IMR-90 (cell line): ENCODE data around the gene GLT1D1. TPM values are rescaled to one million over a fixed set of nuclear protein-coding genes. Genes with fewer than 3 reads are reported as not detected.

Experiments
- ATAC-seq: fragments of 200-7000 bp; cut with Tn5 transposase; 2 replicates; pipeline ENCODE4 v1.9.1; 2020; ENCODE audit warnings: low read depth, mild to moderate bottlenecking, moderate library complexity
- BruUV-seq: library from RNA; stranded (reverse); fragments of 400-500 nt; replicated peaks from 2 replicates; lab custom pipeline; 2021; lab: Mats Ljungman, UMichigan
- CTCF ChIA-PET: fragments of 300-600 bp; formaldehyde crosslinking; extraction: SDS; loops from one replicate; lab custom pipeline; 2021; ENCODE audit warnings: antibody characterized with exemption; lab: Yijun Ruan, JAX
- POLR2A ChIA-PET: fragments of 300-600 bp; sonication (Branson Sonifier 250); formaldehyde crosslinking; loops from one replicate; lab custom pipeline; 2022; ENCODE audit warnings: antibody characterized with exemption; ENCODE audit not compliant: unreplicated experiment; lab: Charles Lee
- DNase-seq: peaks from one replicate; pipeline ENCODE4 v3.0.0; 2013
- H2AFZ ChIP-seq: replicated peaks from 2 replicates; pipeline ENCODE3; 2013; ENCODE audit warnings: low read length, mild to moderate bottlenecking; ENCODE audit not compliant: poor library complexity
- H2AK5ac ChIP-seq: 2 replicates; pipeline ENCODE4 v1.6.1; 2013; ENCODE audit warnings: low read depth, low read length, inconsistent platforms
- H2AK9ac ChIP-seq: replicated peaks from 2 replicates; pipeline ENCODE3; 2013; ENCODE audit warnings: mild to moderate bottlenecking, low read depth, low read length, moderate library complexity; ENCODE audit not compliant: poor library complexity
- H2BK120ac ChIP-seq: 2 replicates; pipeline ENCODE4 v1.6.1; 2013; ENCODE audit warnings: low read depth, low read length, inconsistent platforms
- H2BK15ac ChIP-seq: 3 replicates; pipeline ENCODE4 v1.6.1; 2013; ENCODE audit warnings: low read depth, low read length, inconsistent platforms
- H2BK20ac ChIP-seq: 2 replicates; pipeline ENCODE4 v1.6.1; 2013; ENCODE audit warnings: low read depth, mild to moderate bottlenecking, inconsistent platforms, low read length, moderate library complexity
- H2BK5ac ChIP-seq: 2 replicates; pipeline ENCODE4 v1.6.1; 2013; ENCODE audit warnings: mild to moderate bottlenecking, low read depth, low read length, inconsistent platforms; ENCODE audit not compliant: poor library complexity, severe bottlenecking
- H3K14ac ChIP-seq: replicated peaks from 2 replicates; pipeline ENCODE4 v1.6.1; 2013; ENCODE audit warnings: low read depth, low read length, inconsistent platforms
- H3K18ac ChIP-seq: 2 replicates; pipeline ENCODE4 v1.6.1; 2013; ENCODE audit warnings: low read depth, low read length, control low read depth
- H3K23ac ChIP-seq: 2 replicates; pipeline ENCODE4 v1.6.1; 2013; ENCODE audit warnings: low read depth, low read length, inconsistent platforms
- H3K27ac ChIP-seq: 2 replicates; pipeline ENCODE4 v1.5.1; 2013; ENCODE audit warnings: mild to moderate bottlenecking, control low read depth, low read length; ENCODE audit not compliant: insufficient read depth
- H3K27me3 ChIP-seq: 2 replicates; pipeline ENCODE4 v1.6.1; 2013; ENCODE audit warnings: low read length; ENCODE audit not compliant: control insufficient read depth, insufficient read depth
- H3K36me3 ChIP-seq: 2 replicates; pipeline ENCODE4 v1.6.1; 2013; ENCODE audit warnings: low read length, mixed read lengths; ENCODE audit not compliant: control insufficient read depth, insufficient read depth
- H3K4ac ChIP-seq: 2 replicates; pipeline ENCODE4 v1.6.1; 2013; ENCODE audit warnings: low read depth, low read length, inconsistent platforms
- H3K4me1 ChIP-seq: 2 replicates; pipeline ENCODE4 v1.6.1; 2013; ENCODE audit warnings: low read length, mixed read lengths; ENCODE audit not compliant: control insufficient read depth, insufficient read depth
- H3K4me2 ChIP-seq: 2 replicates; pipeline ENCODE4 v1.6.1; 2013; ENCODE audit warnings: low read depth, mild to moderate bottlenecking, control low read depth, low read length, moderate library complexity
- H3K4me3 ChIP-seq: 2 replicates; pipeline ENCODE4 v1.5.1; 2013; ENCODE audit warnings: low read depth, mild to moderate bottlenecking, control low read depth, low read length, moderate library complexity; ENCODE audit not compliant: insufficient read depth
- H3K56ac ChIP-seq: 2 replicates; pipeline ENCODE4 v1.6.1; 2013; ENCODE audit warnings: low read length, inconsistent platforms; ENCODE audit not compliant: insufficient read depth; ENCODE audit errors: extremely low read depth
- H3K79me1 ChIP-seq, 2 experiments: 2 replicates each; pipeline ENCODE4 v1.6.1; 2013; ENCODE audit warnings: low read length in 2 of 2, inconsistent platforms in 1 of 2, low read depth in 1 of 2
- H3K9ac ChIP-seq: 2 replicates; pipeline ENCODE4 v1.6.1; 2013; ENCODE audit warnings: low read depth, low read length, control low read depth
- H3K9me1 ChIP-seq: 2 replicates; pipeline ENCODE4 v1.6.1; 2013; ENCODE audit warnings: low read length, inconsistent platforms; ENCODE audit not compliant: insufficient read depth
- H3K9me3 ChIP-seq: 2 replicates; pipeline ENCODE4 v1.6.1; 2013; ENCODE audit warnings: low read length; ENCODE audit not compliant: control insufficient read depth, insufficient read depth
- H4K20me1 ChIP-seq: 2 replicates; pipeline ENCODE4 v1.6.1; 2013; ENCODE audit warnings: low read length, inconsistent platforms; ENCODE audit not compliant: insufficient read depth
- H4K5ac ChIP-seq: 2 replicates; pipeline ENCODE4 v1.6.1; 2013; ENCODE audit warnings: mild to moderate bottlenecking, low read depth, low read length, control low read depth
- H4K8ac ChIP-seq, 2 experiments: 2 replicates each; pipeline ENCODE4 v1.6.1; 2013; ENCODE audit warnings: low read depth in 2 of 2, low read length in 2 of 2, control low read depth in 1 of 2, inconsistent platforms in 1 of 2
- H4K91ac ChIP-seq: 2 replicates; pipeline ENCODE4 v1.6.1; 2013; ENCODE audit warnings: low read depth, low read length, inconsistent platforms; ENCODE audit not compliant: insufficient read depth
- BHLHE40 ChIP-seq: fragments of 150-350 bp; IDR thresholded peaks from 2 replicates; pipeline ENCODE4 v1.6.1; 2016; ENCODE audit warnings: mild to moderate bottlenecking, low read depth, low read length
- CEBPB ChIP-seq: IDR thresholded peaks from 2 replicates; pipeline ENCODE4 v1.6.1; 2012; ENCODE audit warnings: low read depth, low read length, improper control_type of control experiment
- CHD1 ChIP-seq: IDR thresholded peaks from 2 replicates; pipeline ENCODE4 v1.6.1; 2012; ENCODE audit warnings: low read depth, low read length, improper control_type of control experiment
- CTCF ChIP-seq: conservative IDR thresholded peaks from 2 replicates; pipeline ENCODE4 v1.5.1; 2012; ENCODE audit warnings: mild to moderate bottlenecking, low read depth, low read length, improper control_type of control experiment
- ELK1 ChIP-seq: fragments of 150-350 bp; IDR thresholded peaks from 2 replicates; pipeline ENCODE4 v1.6.1; 2016; ENCODE audit warnings: low read depth, mild to moderate bottlenecking, low read length, moderate library complexity, borderline replicate concordance
- FOS ChIP-seq: fragments of 150-350 bp; IDR thresholded peaks from 2 replicates; pipeline ENCODE4 v1.6.1; 2016; ENCODE audit warnings: low read depth, low read length
- MAFK ChIP-seq: IDR thresholded peaks from 2 replicates; pipeline ENCODE4 v1.6.1; 2012; ENCODE audit warnings: low read depth, low read length, improper control_type of control experiment
- MAZ ChIP-seq: IDR thresholded peaks from 2 replicates; pipeline ENCODE4 v1.6.1; 2012; ENCODE audit warnings: low read depth, mild to moderate bottlenecking, low read length, improper control_type of control experiment, moderate library complexity, borderline replicate concordance
- MXI1 ChIP-seq: IDR thresholded peaks from 2 replicates; pipeline ENCODE4 v1.6.1; 2012; ENCODE audit warnings: low read depth, mild to moderate bottlenecking, low read length, moderate library complexity, borderline replicate concordance
- POLR2A ChIP-seq: IDR thresholded peaks from 2 replicates; pipeline ENCODE4 v1.6.1; 2012; ENCODE audit warnings: mild to moderate bottlenecking, low read depth, low read length
- RAD21 ChIP-seq: IDR thresholded peaks from 2 replicates; pipeline ENCODE4 v1.6.1; 2012; ENCODE audit warnings: low read length, improper control_type of control experiment
- RCOR1 ChIP-seq: IDR thresholded peaks from 2 replicates; pipeline ENCODE4 v1.6.1; 2012; ENCODE audit warnings: mild to moderate bottlenecking, low read length, improper control_type of control experiment; ENCODE audit not compliant: insufficient replicate concordance
- RFX5 ChIP-seq: IDR thresholded peaks from 2 replicates; pipeline ENCODE4 v1.8.0; 2012; ENCODE audit warnings: low read depth, mild to moderate bottlenecking, low read length, moderate library complexity
- SMC3 ChIP-seq: fragments of 150-350 bp; IDR thresholded peaks from 2 replicates; pipeline ENCODE4 v1.6.1; 2016; ENCODE audit warnings: low read depth, mild to moderate bottlenecking, antibody characterized with exemption, low read length, moderate library complexity
- USF2 ChIP-seq: fragments of 150-350 bp; IDR thresholded peaks from 2 replicates; pipeline ENCODE4 v1.6.1; 2017; ENCODE audit warnings: mild to moderate bottlenecking, antibody characterized with exemption, low read length, low read depth
- WGBS, 2 experiments: methylation state at CpG; one replicate each; pipeline versions ENCODE4 v1.1.5 to v1.1.7; 2013; ENCODE audit warnings: missing lambda C conversion rate in 2 of 2; ENCODE audit not compliant: insufficient read length in 1 of 2; ENCODE audit errors: extremely low coverage in 2 of 2; 5-methylcytosine and 5-hydroxymethylcytosine counted together
- dilution Hi-C: fragments of 300-500 bp; cut with HindIII; formaldehyde crosslinking; loops from one replicate; pipeline ENCODE4 v1.14.3; 2018; ENCODE audit warnings: low sequenced_read_pairs; ENCODE audit not compliant: unreplicated experiment
- in situ Hi-C: fragments of 300-500 bp; cut with MboI; formaldehyde crosslinking; loops from 3 replicates; pipeline ENCODE4 v1.14.3; 2019; ENCODE audit warnings: low sequenced_read_pairs, inconsistent platforms, mixed read lengths
- intact Hi-C: fragments of 100-400 bp; cut with micrococcal nuclease; formaldehyde crosslinking; loops from 2 replicates; pipeline ENCODE4 v1.10.0; 2022
- polyA plus RNA-seq, 3 experiments: library from polyadenylated mRNA; depleted of rRNA; stranded (reverse); fragments of >200 nt; gene quantifications; 2 replicates each; pipeline ENCODE4 v1.2.3, GENCODE V29; 2012; ENCODE audit warnings: low replicate concordance in 1 of 3
- total RNA-seq: library from RNA; depleted of rRNA; stranded (reverse); fragments of >200 nt; gene quantifications from 2 replicates; pipeline ENCODE4 v1.2.3, GENCODE V29; 2012

GLT1D1 gene
- total and polyA plus RNA-seq, 2 of the 4 experiments (the other 2 are of a cell fraction), result not detected

GRCh38 chr12:128920468-128920867 is 67.2 kb downstream of the GLT1D1 start:
- POLR2A ChIA-PET, result no interaction called here

More at GRCh38 chr12:128920468-128920867, 67.2 kb downstream of the GLT1D1 start:
- Histone ChIP-seq H3K56ac (no peak overlapping the region), H3K23ac (no peak overlapping the region), H2BK120ac (no peak overlapping the region), H2BK20ac (no peak overlapping the region), H3K36me3 (no peaks in the 10 kb centered on the region), H2AFZ (no peak overlapping the region), H3K79me1 (no peaks in the 10 kb centered on the region), H3K9me3 (peaks cover 6% of the 10 kb centered on the region), H3K4me2 (no peak overlapping the region), H4K5ac (no peak overlapping the region), H3K18ac (no peak overlapping the region), H3K9me1 (no peaks in the 10 kb centered on the region), H2BK15ac (no peak overlapping the region), H3K4me1 (no peaks in the 10 kb centered on the region), H2BK5ac (no peak overlapping the region), H2AK5ac (no peak overlapping the region), H3K4ac (no peak overlapping the region), H3K4me3 (no peak overlapping the region), H3K14ac (no peak overlapping the region), H2AK9ac (no peak overlapping the region), H4K91ac (no peak overlapping the region), H3K9ac (no peak overlapping the region), H4K8ac (no peak overlapping the region), H3K27ac (no peak overlapping the region), H4K20me1 (no peaks in the 10 kb centered on the region), H3K27me3 (no peaks in the 10 kb centered on the region)
- dilution Hi-C loops, result no loop called here
- intact Hi-C loops, result no loop called here
- DNase-seq (no peak), ATAC-seq (no peak)
- no peak for TF ChIP-seq BHLHE40
- no peak for TF ChIP-seq MAZ
- TF ChIP-seq ELK1, result no peak
- TF ChIP-seq RCOR1, result no peak
- no peak for TF ChIP-seq CTCF
- no peak for TF ChIP-seq CEBPB
- no peak for TF ChIP-seq CHD1
- TF ChIP-seq USF2, result no peak
- no peak for TF ChIP-seq MAFK
- no peak for TF ChIP-seq MXI1
- no peak for TF ChIP-seq SMC3
- TF ChIP-seq RAD21, result no peak
- no peak for TF ChIP-seq RFX5
- TF ChIP-seq FOS, result no peak
- no peak for TF ChIP-seq POLR2A
- in situ Hi-C loops, result no loop called here
- CTCF ChIA-PET, result no interaction called here
- no TSS peak for BruUV-seq
- no CpG with 5 or more reads among the region's 8 CpGs for WGBS, 2 experiments
